ENCODE results near the gene GDNF. TPM values are rescaled to one million over a fixed set of nuclear protein-coding genes. Genes with fewer than 3 reads are reported as not detected.

The GDNF gene
- total RNA-seq, 1 donor from 2014 or later, result 0.27 TPM

DNA sequence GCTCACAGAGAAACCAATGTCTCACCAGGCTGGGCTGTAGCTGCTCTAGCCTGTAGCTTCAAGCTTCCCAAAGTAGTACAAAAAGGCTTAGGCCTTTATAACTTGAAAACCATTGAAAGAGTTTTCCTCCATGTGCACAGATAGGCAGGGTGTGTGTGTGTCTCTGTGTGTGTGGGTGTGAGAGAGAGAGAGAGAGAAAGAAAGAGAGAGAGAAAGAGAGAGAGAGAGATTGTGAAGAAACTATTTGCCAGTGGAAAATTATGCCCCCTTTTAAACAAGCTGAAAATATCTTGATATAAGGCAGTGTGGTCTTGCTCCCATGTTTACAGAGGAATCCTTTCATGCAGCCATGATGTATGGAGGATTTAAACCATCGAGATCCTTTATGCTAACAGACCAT lies 17.9 kb upstream of the GDNF start:
- peaks cover 8% of the 10 kb centered on the region for H3K9me3 ChIP-seq (replicated peaks)
- no peaks in the 10 kb centered on the region for H3K36me3 ChIP-seq
- H3K27ac ChIP-seq (replicated peaks), result no peak overlapping the region
- no peak for DNase-seq
- TF ChIP-seq, protein P1, sequence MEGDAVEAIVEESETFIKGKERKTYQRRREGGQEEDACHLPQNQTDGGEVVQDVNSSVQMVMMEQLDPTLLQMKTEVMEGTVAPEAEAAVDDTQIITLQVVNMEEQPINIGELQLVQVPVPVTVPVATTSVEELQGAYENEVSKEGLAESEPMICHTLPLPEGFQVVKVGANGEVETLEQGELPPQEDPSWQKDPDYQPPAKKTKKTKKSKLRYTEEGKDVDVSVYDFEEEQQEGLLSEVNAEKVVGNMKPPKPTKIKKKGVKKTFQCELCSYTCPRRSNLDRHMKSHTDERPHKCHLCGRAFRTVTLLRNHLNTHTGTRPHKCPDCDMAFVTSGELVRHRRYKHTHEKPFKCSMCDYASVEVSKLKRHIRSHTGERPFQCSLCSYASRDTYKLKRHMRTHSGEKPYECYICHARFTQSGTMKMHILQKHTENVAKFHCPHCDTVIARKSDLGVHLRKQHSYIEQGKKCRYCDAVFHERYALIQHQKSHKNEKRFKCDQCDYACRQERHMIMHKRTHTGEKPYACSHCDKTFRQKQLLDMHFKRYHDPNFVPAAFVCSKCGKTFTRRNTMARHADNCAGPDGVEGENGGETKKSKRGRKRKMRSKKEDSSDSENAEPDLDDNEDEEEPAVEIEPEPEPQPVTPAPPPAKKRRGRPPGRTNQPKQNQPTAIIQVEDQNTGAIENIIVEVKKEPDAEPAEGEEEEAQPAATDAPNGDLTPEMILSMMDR (IDR thresholded peaks at IDR 0.05; ENCODE audit: borderline replicate concordance), result no peak
- intact Hi-C loops (cut with micrococcal nuclease), result no loop called here
- no peaks in the 10 kb centered on the region for H3K4me1 ChIP-seq
- H3K4me3 ChIP-seq, result no peak overlapping the region
- peaks cover 18% of the 10 kb centered on the region for H3K27me3 ChIP-seq (ENCODE audit: low read depth)

DNA sequence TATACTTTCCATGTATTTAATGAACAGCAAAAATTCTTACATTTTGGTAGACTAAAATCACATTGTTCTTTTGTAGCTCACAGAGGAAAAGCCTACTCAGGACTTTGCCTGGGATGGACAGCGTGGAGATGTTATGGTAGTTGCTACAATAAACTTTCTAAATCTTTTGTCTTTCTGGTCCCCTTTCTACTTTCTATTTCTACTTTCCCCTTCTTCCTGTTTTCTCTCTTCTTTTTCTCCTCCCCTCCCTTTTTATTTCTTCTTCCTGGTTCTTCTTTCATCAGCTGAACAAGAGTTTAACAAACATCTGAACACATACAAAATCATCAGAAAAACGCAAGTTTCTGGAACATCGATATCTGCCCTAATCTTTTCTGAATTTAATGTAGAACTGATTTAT lies 15.6 kb upstream of the GDNF start:
- Histone ChIP-seq H3K9me3 (replicated peaks) (peaks cover 8% of the 10 kb centered on the region), H3K4me3 (no peak overlapping the region)

DNA sequence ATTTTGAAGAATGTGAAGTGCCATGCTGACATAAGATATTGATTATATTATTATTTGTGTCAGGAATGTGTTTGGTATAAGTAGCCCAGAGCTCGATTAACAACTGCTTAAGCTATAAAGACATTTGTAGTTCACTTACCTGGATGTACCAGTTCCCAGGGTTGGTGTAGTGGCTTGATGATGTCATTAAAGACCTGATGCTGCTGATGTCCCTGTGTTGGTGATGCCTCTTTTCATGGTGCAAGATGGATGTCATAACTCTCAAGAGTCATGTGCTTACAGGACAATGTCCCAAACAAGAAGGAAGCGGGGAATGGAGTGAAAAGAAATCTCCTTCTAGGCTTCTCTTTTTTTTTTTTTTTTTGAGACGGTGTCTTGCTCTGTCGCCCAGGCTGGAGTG lies 11.5 kb upstream of the GDNF start:
- no peak overlapping the region for H3K27ac ChIP-seq (replicated peaks)
- peaks cover 8% of the 10 kb centered on the region for H3K9me3 ChIP-seq (replicated peaks)
- TF ChIP-seq, protein P1 (IDR thresholded peaks at IDR 0.05; ENCODE audit: borderline replicate concordance), result no peak
- intact Hi-C loops (cut with micrococcal nuclease), result no loop called here
- peaks cover 4% of the 10 kb centered on the region for H3K27me3 ChIP-seq (ENCODE audit: low read depth)
- H3K4me1 ChIP-seq, result no peaks in the 10 kb centered on the region
- no peaks in the 10 kb centered on the region for H3K36me3 ChIP-seq
- DNase-seq, result no peak
- no peak overlapping the region for H3K4me3 ChIP-seq

More for the DNA sequence above, 15.6 kb upstream of the GDNF start:
- no peaks in the 10 kb centered on the region for H3K36me3 ChIP-seq
- DNase-seq, result no peak
- intact Hi-C loops (cut with micrococcal nuclease), result no loop called here
- peaks cover 6% of the 10 kb centered on the region for H3K27me3 ChIP-seq (ENCODE audit: low read depth)
- no peaks in the 10 kb centered on the region for H3K4me1 ChIP-seq
- no peak overlapping the region for H3K27ac ChIP-seq (replicated peaks)
- TF ChIP-seq, protein P1 (IDR thresholded peaks at IDR 0.05; ENCODE audit: borderline replicate concordance), result no peak

DNA sequence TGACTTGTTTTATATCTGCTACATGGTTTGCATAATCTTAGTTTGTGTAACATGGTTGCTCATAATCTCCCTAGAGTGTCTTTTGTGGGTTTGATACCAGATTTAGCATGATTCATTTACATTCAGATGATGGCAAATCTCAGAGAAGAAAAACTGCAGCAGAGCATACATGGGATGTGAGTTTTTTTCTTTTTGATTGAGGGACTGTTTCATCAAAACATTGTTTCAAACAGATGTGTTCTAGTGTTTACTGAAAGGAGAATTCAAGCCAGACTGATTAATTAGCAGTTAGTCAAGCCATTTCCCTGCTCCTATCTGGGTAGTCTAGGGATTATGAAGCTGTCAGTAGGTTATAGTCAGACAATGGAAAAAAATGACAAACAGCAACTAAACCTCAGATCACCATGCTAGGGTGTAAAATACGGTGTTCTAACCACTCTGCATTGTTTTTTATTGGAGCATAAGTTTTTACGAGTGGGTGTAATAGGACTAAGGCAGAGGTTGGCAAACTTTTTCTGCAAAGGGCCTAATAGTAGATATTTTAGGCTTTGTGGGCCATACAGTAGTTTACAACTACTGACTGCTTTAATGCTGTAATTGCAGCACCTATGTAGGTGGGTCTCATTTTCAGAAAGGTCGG lies 10.5 kb upstream of the GDNF start:
- intact Hi-C loops (cut with micrococcal nuclease), result no loop called here
- TF ChIP-seq, protein P1 (IDR thresholded peaks at IDR 0.05; ENCODE audit: borderline replicate concordance), result no peak
- DNase-seq, result no peak
- Histone ChIP-seq H3K27ac (replicated peaks) (no peak overlapping the region), H3K9me3 (replicated peaks) (peaks cover 8% of the 10 kb centered on the region), H3K4me1 (no peaks in the 10 kb centered on the region), H3K27me3 (ENCODE audit: low read depth) (peaks cover 11% of the 10 kb centered on the region), H3K36me3 (no peaks in the 10 kb centered on the region), H3K4me3 (no peak overlapping the region)

DNA sequence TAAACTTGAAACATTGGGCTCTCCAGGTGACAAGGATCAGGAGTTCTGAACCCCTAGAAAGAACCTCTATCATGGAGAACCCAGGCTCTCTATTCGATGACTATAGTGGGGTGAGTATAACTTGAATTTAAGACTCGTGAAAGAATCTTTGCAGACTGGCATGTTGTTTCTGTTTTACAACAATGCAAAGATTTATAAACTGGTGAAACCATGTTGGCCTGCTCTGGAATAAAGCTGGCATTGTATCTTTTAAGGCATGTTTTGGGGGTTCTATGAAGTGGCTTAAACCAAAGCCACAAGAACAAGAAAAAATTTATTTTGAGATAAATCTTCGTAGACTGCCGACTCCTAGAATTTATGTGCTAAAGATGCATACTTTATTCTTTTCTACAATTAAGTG lies 9.8 kb upstream of the GDNF start:
- Histone ChIP-seq H3K36me3 (no peaks in the 10 kb centered on the region), H3K4me1 (no peaks in the 10 kb centered on the region), H3K27ac (replicated peaks) (no peak overlapping the region), H3K9me3 (replicated peaks) (peaks cover 2% of the 10 kb centered on the region), H3K27me3 (ENCODE audit: low read depth) (peaks cover 18% of the 10 kb centered on the region), H3K4me3 (no peak overlapping the region)
- no peak for DNase-seq
- intact Hi-C loops (cut with micrococcal nuclease), result no loop called here
- TF ChIP-seq, protein P1 (IDR thresholded peaks at IDR 0.05; ENCODE audit: borderline replicate concordance), result no peak

All from left ventricle myocardium inferior (tissue), 1 donor.